ENCODE measurements around the gene F12.

Gene F12

GRCh38 chr5:177454397-177455035 lies 45.2 kb upstream of the F12 start (continued):
- no peak for TF ChIP-seq ZNF488 (tag by site-specific recombination; IDR thresholded peaks at IDR 0.05)
- no peak for TF ChIP-seq ZNF76 (tag by site-specific recombination; IDR thresholded peaks at IDR 0.05; ENCODE audit: borderline replicate concordance, low read depth)
- peak; percentile 79 for TF ChIP-seq IKZF3 (tag by site-specific recombination; IDR thresholded peaks at IDR 0.05)
- no peak for TF ChIP-seq ZNF624 (tag by site-specific recombination; IDR thresholded peaks at IDR 0.05)
- no peak for TF ChIP-seq ZNF623 (tag by site-specific recombination; IDR thresholded peaks at IDR 0.05)
- TF ChIP-seq PRDM1 (tag by site-specific recombination; IDR thresholded peaks at IDR 0.05), result no peak
- TF ChIP-seq INSM2 (tag by site-specific recombination; IDR thresholded peaks at IDR 0.05), result peak; percentile 77; the same call in 1 of the 2 replicates
- no peak for TF ChIP-seq ZSCAN23 (tag by site-specific recombination; IDR thresholded peaks at IDR 0.05)
- no peak for TF ChIP-seq FEZF1 (tag by site-specific recombination; IDR thresholded peaks at IDR 0.05)
- no peak for TF ChIP-seq ZFP3 (tag by site-specific recombination; IDR thresholded peaks at IDR 0.05; ENCODE audit: low read depth)
- no peak for TF ChIP-seq KLF16 (tag by site-specific recombination; IDR thresholded peaks at IDR 0.05)
- TF ChIP-seq SP7 (tag by site-specific recombination; IDR thresholded peaks at IDR 0.05), result no peak
- TF ChIP-seq ZNF366 (tag by site-specific recombination; conservative IDR thresholded peaks at IDR 0.05), result no peak
- no peak for TF ChIP-seq ZNF518A (tag by site-specific recombination; conservative IDR thresholded peaks at IDR 0.05; ENCODE audit: low read depth)
- no peak for TF ChIP-seq ZNF37A (tag by site-specific recombination; IDR thresholded peaks at IDR 0.05)
- TF ChIP-seq ZNF830 (tag by site-specific recombination; IDR thresholded peaks at IDR 0.05; ENCODE audit: low read depth), result no peak
- peak; percentile 90 for TF ChIP-seq CTCF (tag by site-specific recombination; IDR thresholded peaks at IDR 0.05)
- peak; percentile 75 for TF ChIP-seq ZBTB10 (tag by site-specific recombination; IDR thresholded peaks at IDR 0.05)
- TF ChIP-seq ZNF600 (tag by site-specific recombination; IDR thresholded peaks at IDR 0.05), result no peak
- peak; percentile 84 for TF ChIP-seq ZIC2 (tag by site-specific recombination; IDR thresholded peaks at IDR 0.05)
- TF ChIP-seq ZBTB1 (tag by site-specific recombination; IDR thresholded peaks at IDR 0.05), result peak; percentile 37; the same call in 1 of the 2 replicates
- TF ChIP-seq OSR2 (tag by site-specific recombination; IDR thresholded peaks at IDR 0.05), result no peak

Data from HEK293 (cell line).